ENCODE results near the gene NUS1.
"Not testable (repeated sequence)": the region's sequence is repeated elsewhere in the genome, so short reads cannot be mapped to it uniquely, and the experiment has no call there.

DNA sequence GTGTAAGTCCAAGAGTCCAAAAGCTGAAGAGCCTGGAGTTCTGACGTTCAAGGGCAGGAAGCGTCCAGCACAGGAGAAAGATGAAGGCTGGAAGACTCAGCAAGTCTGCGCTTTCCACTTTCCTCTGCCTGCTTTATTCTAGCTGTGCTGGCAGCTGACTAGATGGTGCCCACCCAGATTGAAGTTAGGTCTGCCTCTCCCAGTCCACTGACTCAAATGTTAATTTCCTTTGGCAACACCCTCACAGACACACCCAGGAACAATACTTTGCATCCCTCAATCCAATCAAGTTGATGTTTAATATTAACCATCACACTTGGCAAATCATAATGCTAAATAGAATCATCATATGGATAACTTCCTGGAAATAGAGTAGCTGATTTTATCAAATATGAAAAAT is 23.3 kb upstream of the NUS1 start:
- not testable (repeated sequence) for TF ChIP-seq MXI1 (IDR thresholded peaks at IDR 0.05; ENCODE audit: borderline replicate concordance, low read depth, low read length); SMC3 (IDR thresholded peaks at IDR 0.05; ENCODE audit: low read depth, low read length); POLR2A (IDR thresholded peaks at IDR 0.05; ENCODE audit: low read depth, low read length); BHLHE40 (IDR thresholded peaks at IDR 0.05; ENCODE audit: low read depth, low read length); FOS (IDR thresholded peaks at IDR 0.05; ENCODE audit: low read depth, low read length)
- TF ChIP-seq, protein P1, sequence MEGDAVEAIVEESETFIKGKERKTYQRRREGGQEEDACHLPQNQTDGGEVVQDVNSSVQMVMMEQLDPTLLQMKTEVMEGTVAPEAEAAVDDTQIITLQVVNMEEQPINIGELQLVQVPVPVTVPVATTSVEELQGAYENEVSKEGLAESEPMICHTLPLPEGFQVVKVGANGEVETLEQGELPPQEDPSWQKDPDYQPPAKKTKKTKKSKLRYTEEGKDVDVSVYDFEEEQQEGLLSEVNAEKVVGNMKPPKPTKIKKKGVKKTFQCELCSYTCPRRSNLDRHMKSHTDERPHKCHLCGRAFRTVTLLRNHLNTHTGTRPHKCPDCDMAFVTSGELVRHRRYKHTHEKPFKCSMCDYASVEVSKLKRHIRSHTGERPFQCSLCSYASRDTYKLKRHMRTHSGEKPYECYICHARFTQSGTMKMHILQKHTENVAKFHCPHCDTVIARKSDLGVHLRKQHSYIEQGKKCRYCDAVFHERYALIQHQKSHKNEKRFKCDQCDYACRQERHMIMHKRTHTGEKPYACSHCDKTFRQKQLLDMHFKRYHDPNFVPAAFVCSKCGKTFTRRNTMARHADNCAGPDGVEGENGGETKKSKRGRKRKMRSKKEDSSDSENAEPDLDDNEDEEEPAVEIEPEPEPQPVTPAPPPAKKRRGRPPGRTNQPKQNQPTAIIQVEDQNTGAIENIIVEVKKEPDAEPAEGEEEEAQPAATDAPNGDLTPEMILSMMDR (conservative IDR thresholded peaks at IDR 0.05; ENCODE audit: low read depth, low read length): not testable (repeated sequence)
- TF ChIP-seq, protein P2, sequence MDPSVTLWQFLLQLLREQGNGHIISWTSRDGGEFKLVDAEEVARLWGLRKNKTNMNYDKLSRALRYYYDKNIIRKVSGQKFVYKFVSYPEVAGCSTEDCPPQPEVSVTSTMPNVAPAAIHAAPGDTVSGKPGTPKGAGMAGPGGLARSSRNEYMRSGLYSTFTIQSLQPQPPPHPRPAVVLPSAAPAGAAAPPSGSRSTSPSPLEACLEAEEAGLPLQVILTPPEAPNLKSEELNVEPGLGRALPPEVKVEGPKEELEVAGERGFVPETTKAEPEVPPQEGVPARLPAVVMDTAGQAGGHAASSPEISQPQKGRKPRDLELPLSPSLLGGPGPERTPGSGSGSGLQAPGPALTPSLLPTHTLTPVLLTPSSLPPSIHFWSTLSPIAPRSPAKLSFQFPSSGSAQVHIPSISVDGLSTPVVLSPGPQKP (IDR thresholded peaks at IDR 0.05; ENCODE audit: borderline replicate concordance, low read depth, low read length): not testable (repeated sequence)

Data from IMR-90 (cell line).